GM15510 (cell line): ENCODE measurements around the gene LAMTOR3.

ENCODE experiments used
- POLR2A ChIP-seq: IDR thresholded peaks from 3 replicates; pipeline ENCODE4 v1.6.1; 2011; ENCODE audit warnings: borderline replicate concordance; ENCODE audit not compliant: insufficient read length; ENCODE audit errors: extremely low read depth

Gene LAMTOR3

DNA sequence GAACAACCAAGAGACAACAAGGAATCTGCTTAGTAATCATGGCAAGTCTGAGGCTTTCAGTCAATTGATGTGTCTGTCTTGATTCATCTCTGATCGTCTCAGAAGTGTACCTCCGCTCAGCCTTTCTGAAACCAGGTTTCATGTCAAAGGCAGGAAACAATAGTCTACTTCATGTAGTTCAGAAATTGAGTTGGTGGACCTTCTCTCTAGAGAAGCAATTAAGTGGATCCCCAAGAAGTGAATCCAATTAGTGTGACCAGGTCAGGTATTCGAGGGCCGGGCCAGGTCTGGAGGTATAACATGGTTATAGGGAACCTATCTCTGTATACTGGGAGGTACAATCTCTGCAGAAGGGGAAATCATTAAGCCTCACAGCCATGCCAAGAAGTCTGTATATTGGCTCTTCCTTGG lies 45.6 kb downstream of the LAMTOR3 start:
- TF ChIP-seq POLR2A, result no peak

DNA sequence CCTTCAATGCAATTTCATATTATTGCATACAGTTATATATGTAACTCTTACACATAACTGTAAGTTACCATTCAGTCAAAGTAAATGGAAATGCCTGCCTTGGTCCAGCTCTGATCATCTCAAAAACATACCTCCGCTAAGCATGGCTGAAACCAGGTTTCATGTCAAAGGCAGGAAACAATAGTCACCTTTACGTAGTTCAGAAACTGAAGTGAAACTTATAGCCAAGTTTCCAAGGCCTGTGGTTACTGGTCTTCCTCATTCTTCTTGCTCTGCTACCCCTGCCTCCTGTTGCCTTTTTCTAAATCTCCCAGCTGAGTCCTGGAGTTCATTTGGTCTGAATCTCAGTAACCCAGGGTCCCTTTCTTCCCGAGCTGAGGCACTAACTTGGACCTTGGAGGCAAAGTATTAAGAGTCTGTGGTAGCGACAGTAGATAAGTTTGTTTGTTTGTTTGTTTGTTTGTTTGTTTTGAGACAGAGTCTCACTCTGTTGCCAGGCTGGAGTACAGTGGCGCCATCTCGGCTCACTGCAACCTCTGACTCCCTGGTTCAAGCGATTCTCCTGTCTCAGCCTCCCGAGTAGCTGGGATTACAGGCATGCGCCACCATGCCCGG lies 46.8 kb downstream of the LAMTOR3 start:
- no peak for TF ChIP-seq POLR2A

DNA sequence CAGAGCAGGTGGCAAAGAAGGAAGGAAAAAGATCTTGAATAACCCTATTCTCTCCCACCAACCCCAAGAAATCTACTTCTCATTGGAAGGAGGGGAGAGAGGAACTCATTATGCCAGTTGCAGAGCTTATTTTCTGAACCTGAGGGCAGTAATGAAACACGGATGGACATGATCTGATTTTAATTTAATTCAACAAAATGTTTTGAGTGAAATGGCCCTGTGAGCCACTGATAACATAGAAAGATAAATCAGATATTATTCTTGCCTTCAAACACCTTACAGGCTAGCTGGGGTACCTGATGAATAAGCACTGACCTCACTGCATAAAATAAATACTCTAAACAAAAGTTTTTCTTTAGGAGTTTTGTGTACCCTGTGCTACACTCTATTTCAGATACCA lies 47.3 kb downstream of the LAMTOR3 start:
- no peak for TF ChIP-seq POLR2A

- no peak for TF ChIP-seq POLR2A
Observed at GRCh38 chr4:99845708-99846469, 48.3 kb downstream of the LAMTOR3 start.

DNA sequence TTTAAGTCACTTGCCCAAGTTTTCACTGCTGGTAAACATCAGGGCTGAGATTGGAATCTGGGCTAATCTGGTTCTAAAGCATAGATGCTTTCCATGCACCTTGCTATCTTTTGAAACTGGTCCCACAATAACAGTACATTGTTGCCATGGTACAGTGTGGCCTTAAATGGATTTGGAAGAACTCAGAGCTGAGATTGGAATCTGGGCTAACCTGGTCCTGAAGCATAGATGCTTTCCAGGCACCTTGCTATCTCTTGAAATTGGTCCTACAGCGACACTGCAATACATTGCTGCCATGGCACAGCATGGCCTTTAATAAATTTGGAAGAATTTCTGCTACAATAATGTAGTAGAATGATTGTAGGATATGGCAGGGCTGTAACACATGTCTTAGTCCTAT lies 49.0 kb downstream of the LAMTOR3 start:
- TF ChIP-seq POLR2A, result no peak

- TF ChIP-seq POLR2A, result no peak
Observed at GRCh38 chr4:99844048-99844447, 50.2 kb downstream of the LAMTOR3 start.

DNA sequence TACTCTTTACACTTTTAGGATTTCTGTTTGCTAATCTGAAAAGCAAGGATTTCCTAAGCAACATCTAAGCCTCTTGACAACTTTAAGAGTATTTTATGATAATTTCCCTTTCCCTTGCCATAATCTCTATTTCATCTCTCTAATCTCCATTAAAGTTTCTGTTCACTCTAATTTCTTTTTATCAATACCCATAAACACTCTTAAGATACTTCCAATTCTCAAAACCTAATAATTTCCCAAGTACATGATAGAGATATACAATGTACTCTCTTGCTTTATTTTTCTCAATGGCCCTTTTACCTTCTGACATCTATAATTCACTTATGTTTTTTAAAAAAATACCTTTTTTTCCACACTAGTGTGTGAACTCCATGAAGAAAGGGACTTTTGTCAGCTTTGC lies 50.8 kb downstream of the LAMTOR3 start:
- TF ChIP-seq POLR2A, result no peak

DNA sequence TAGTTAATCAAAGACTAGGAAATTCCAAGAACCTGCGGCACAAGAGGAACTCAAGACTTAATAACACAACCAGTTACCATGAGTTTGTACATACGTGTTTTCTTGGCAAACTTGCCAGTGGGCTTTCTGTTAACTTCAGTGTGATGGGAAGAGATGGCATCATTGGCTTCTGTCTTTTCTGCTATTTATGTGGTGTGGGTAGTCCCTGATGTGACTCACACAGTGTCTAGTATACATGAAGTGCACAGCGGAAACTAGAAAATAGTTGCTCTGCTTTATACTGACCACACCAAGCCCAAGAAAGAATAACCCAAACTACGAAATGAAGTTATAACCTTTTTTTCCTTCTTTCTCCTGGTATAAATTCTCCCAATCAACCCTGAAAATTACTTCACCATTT lies 53.1 kb downstream of the LAMTOR3 start:
- TF ChIP-seq POLR2A, result no peak

GRCh38 chr4:99838927-99839326 lies 55.3 kb downstream of the LAMTOR3 start:
- no peak for TF ChIP-seq POLR2A

- no peak for TF ChIP-seq POLR2A
Observed at GRCh38 chr4:99835942-99836341, 58.3 kb downstream of the LAMTOR3 start.

DNA sequence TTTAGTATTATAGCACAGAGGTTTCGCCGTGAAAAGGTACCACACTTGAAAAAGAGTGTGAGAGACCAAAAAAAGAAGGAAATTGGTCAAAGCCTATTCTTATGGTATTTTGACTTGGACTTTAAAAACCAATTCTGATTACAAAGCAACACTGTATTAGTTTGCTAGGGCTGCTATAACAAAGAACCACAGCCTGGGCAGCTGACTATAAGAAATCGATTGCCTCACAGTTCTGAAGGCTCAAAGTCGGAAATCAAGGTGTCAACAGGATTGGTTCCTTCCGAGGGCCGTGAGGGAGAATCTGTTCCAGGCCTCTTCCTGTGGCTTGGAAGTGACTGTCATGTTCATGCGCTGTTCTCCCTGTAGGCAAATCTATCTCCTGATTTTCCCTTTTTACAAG lies 59.7 kb downstream of the LAMTOR3 start:
- no peak for TF ChIP-seq POLR2A

GRCh38 chr4:99833756-99834155 lies 60.5 kb downstream of the LAMTOR3 start:
- TF ChIP-seq POLR2A, result no peak

DNA sequence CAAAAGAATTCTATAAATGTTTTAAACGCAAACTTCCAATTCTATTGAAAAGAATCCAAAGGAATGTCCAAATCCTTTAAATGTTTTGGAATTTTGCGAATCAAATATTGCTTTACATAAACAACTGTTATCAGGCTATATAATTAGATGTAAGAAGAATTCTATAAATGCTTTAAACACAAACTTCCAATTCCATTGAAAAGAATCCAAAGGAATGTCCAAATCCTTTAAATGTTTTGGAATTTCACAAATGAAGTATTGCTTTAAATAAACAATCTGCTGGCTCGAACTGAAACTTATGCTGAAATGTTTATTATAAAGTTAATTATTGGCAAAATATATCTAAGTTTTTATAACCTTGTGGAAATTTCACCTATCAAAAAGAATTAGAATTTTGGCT lies 61.5 kb downstream of the LAMTOR3 start:
- TF ChIP-seq POLR2A, result no peak

DNA sequence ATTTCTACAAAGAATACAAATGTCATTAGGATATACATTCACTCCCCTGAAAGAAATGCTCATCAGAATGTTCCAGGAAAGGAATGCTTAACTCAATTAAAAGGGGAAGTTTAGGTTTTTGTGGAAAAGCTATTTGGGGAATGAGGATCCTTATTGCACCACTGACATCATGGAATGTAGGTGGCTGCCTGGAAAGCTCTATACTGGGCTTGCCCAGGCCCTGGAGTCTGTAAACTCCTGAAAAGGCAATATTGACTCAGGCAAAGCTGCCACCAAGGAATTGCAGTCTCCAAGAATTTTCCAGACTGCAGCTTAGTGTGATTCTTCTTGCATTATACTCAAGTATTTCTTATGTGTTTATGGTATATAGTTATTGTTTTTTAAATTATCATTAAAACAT lies 61.9 kb downstream of the LAMTOR3 start:
- no peak for TF ChIP-seq POLR2A

DNA sequence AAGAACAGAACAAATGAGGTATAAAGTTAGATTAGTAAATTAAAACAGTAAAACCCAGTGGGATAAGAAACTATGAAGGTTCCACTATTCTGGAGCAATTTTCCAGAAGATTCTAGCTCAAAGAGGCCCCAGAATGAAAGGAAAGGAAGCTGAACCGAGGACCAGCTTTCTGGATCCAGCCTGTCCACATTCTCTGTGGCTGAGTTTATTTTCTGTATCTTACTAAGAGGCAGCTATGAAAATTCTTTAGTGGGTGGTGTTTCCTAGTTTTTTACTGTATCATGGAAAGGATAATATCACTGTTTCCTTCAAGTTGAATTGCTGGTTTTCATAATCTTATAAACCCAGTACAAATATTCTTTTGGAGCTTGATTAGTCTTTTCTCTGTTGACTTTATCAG lies 65.8 kb downstream of the LAMTOR3 start:
- no peak for TF ChIP-seq POLR2A
